DMS79 (cell line): ENCODE results near the gene POM121.
"Not testable (repeated sequence)": the region's sequence is repeated elsewhere in the genome, so short reads cannot be mapped to it uniquely, and the experiment has no call there.

Source experiments
- DNase-seq: peaks from one replicate; lab custom pipeline; 2025; lab: John Stamatoyannopoulos, UW

POM121 gene

GRCh38 chr7:72949686-72950085, 24.8 kb downstream of the POM121 start:
- not testable (repeated sequence) for DNase-seq

GRCh38 chr7:72950432-72950831, 25.5 kb downstream of the POM121 start:
- not testable (repeated sequence) for DNase-seq

- DNase-seq: not testable (repeated sequence)
Measured at GRCh38 chr7:72953901-72954562, 29.1 kb downstream of the POM121 start.

- not testable (repeated sequence) for DNase-seq
Measured at GRCh38 chr7:72954563-72955198, 29.8 kb downstream of the POM121 start.

- not testable (repeated sequence) for DNase-seq
Measured at GRCh38 chr7:72960029-72960428, 35.1 kb downstream of the POM121 start.

- not testable (repeated sequence) for DNase-seq
Measured at GRCh38 chr7:72960626-72961345, 35.9 kb downstream of the POM121 start.

GRCh38 chr7:72961346-72961650, 36.4 kb downstream of the POM121 start:
- DNase-seq: not testable (repeated sequence)

GRCh38 chr7:72963056-72963455, 38.2 kb downstream of the POM121 start:
- DNase-seq: not testable (repeated sequence)

GRCh38 chr7:72965186-72965975, 40.5 kb downstream of the POM121 start:
- DNase-seq: not testable (repeated sequence)

- not testable (repeated sequence) for DNase-seq
Measured at GRCh38 chr7:72966892-72967291, 42.0 kb downstream of the POM121 start.

GRCh38 chr7:72968980-72969516, 44.2 kb downstream of the POM121 start, which contains the start of gene TRIM74:
TRIM74 (minus strand) TSS chr7:72969466; CDS start chr7:72966157, 3,309 bp downstream.
- DNase-seq: not testable (repeated sequence)

GRCh38 chr7:72969688-72970087, 44.8 kb downstream of the POM121 start:
- DNase-seq: not testable (repeated sequence)

GRCh38 chr7:72971505-72971904, 46.6 kb downstream of the POM121 start:
- DNase-seq: not testable (repeated sequence)

GRCh38 chr7:72974781-72975180, 49.9 kb downstream of the POM121 start:
- not testable (repeated sequence) for DNase-seq

- DNase-seq: not testable (repeated sequence)
Measured at GRCh38 chr7:72975656-72976286, 50.9 kb downstream of the POM121 start.

GRCh38 chr7:72976434-72976833, 51.5 kb downstream of the POM121 start:
- not testable (repeated sequence) for DNase-seq

GRCh38 chr7:72980382-72980781, 55.5 kb downstream of the POM121 start:
- DNase-seq: not testable (repeated sequence)

GRCh38 chr7:72982084-72982483, 57.2 kb downstream of the POM121 start:
- DNase-seq: not testable (repeated sequence)

GRCh38 chr7:72990146-72990913, 65.4 kb downstream of the POM121 start:
- DNase-seq: not testable (repeated sequence)

GRCh38 chr7:72995484-72995883, 70.6 kb downstream of the POM121 start:
- not testable (repeated sequence) for DNase-seq
